CD14-positive monocyte (primary cell): Measurements from ENCODE around the gene RSPH4A. TPM values are rescaled to one million over a fixed set of nuclear protein-coding genes. Genes with fewer than 3 reads are reported as not detected.

ENCODE experiments used
- DNase-seq, 3 donors: peaks; one replicate each; pipeline ENCODE4 v3.0.0-alpha.2; 2011 to 2022
- H2AFZ ChIP-seq: 2 replicates; pipeline ENCODE4 v1.6.0; 2012; ENCODE audit warnings: mild to moderate bottlenecking, low read depth, low read length, inconsistent platforms; ENCODE audit not compliant: insufficient read depth, poor library complexity, severe bottlenecking
- H3K27ac ChIP-seq, 2 donors: 1 replicate in 1 of 2; 2 replicates in 1 of 2; pipeline ENCODE4 v1.5.1; 2012 to 2013; ENCODE audit warnings: low read length in 2 of 2, control low read depth in 1 of 2, inconsistent platforms in 1 of 2, low read depth in 1 of 2, mild to moderate bottlenecking in 1 of 2
- H3K27me3 ChIP-seq, 2 donors: one replicate each; pipeline versions ENCODE4 v1.6.0 to v1.6.1; 2011 to 2013; ENCODE audit warnings: low read length in 2 of 2; ENCODE audit not compliant: control insufficient read depth in 2 of 2, insufficient read depth in 2 of 2
- H3K36me3 ChIP-seq, 2 donors: replicated peaks in 1 of 2; 1 replicate in 1 of 2; 2 replicates in 1 of 2; pipeline versions ENCODE4 v1.5.1 to v1.6.1; 2012 to 2013; ENCODE audit warnings: low read length in 2 of 2, control low read depth in 1 of 2, inconsistent platforms in 1 of 2, mild to moderate bottlenecking in 1 of 2; ENCODE audit not compliant: insufficient read depth in 2 of 2, control insufficient read depth in 1 of 2
- H3K4me1 ChIP-seq, 2 donors: 1 replicate in 1 of 2; 2 replicates in 1 of 2; pipeline versions ENCODE4 v1.5.1 to v1.6.1; 2012 to 2013; ENCODE audit warnings: low read length in 2 of 2, control low read depth in 1 of 2, inconsistent platforms in 1 of 2, mild to moderate bottlenecking in 1 of 2, moderate library complexity in 1 of 2; ENCODE audit not compliant: insufficient read depth in 2 of 2, control insufficient read depth in 1 of 2
- H3K4me2 ChIP-seq: replicated peaks from 2 replicates; pipeline ENCODE3; 2012; ENCODE audit warnings: low read length, moderate library complexity, mild to moderate bottlenecking; ENCODE audit not compliant: poor library complexity, severe bottlenecking; ENCODE audit errors: extremely low read depth
- H3K4me3 ChIP-seq, 3 experiments: fragments of 200-600 bp in 1 of 3; sonication (generic) in 1 of 3; replicated peaks in 1 of 3; 1 replicate in 2 of 3; 2 replicates in 1 of 3; pipeline ENCODE4 v1.5.1; 2011 to 2013; ENCODE audit warnings: low read length in 3 of 3, mild to moderate bottlenecking in 3 of 3, control low read depth in 2 of 3, low read depth in 2 of 3, inconsistent platforms in 1 of 3, moderate library complexity in 1 of 3
- H3K79me2 ChIP-seq: 2 replicates; pipeline ENCODE4 v1.6.0; 2012; ENCODE audit warnings: mild to moderate bottlenecking, control low read depth, inconsistent platforms, low read length, moderate library complexity; ENCODE audit not compliant: insufficient read depth
- H3K9ac ChIP-seq: 2 replicates; pipeline ENCODE4 v1.6.0; 2017; ENCODE audit warnings: low read length, mild to moderate bottlenecking; ENCODE audit not compliant: insufficient read depth, poor library complexity, severe bottlenecking
- H3K9me3 ChIP-seq, 2 donors: replicated peaks in 1 of 2; 1 replicate in 1 of 2; 2 replicates in 1 of 2; pipeline versions ENCODE4 v1.5.1 to v1.6.1; 2012 to 2013; ENCODE audit warnings: low read length in 2 of 2, control low read depth in 1 of 2; ENCODE audit not compliant: control insufficient read depth in 1 of 2, insufficient read depth in 1 of 2
- H4K20me1 ChIP-seq: 2 replicates; pipeline ENCODE4 v1.6.0; 2012; ENCODE audit warnings: mild to moderate bottlenecking, low read length, control low read depth, moderate library complexity; ENCODE audit not compliant: insufficient read depth
- H3K27ac Mint-ChIP-seq, 7 donors: one replicate each; pipeline ENCODE4 v1.8.0; 2020; ENCODE audit warnings: mild to moderate bottlenecking in 7 of 7, mixed read lengths in 7 of 7, moderate library complexity in 6 of 7, inconsistent platforms in 2 of 7
- H3K27me3 Mint-ChIP-seq, 3 donors: one replicate each; pipeline ENCODE4 v1.8.0; 2021 to 2022; ENCODE audit warnings: low read depth in 3 of 3, mild to moderate bottlenecking in 3 of 3, mixed read lengths in 3 of 3, moderate library complexity in 3 of 3, inconsistent platforms in 1 of 3
- H3K36me3 Mint-ChIP-seq, 2 donors: one replicate each; pipeline ENCODE4 v1.8.0; 2020; ENCODE audit warnings: mixed read lengths in 2 of 2, inconsistent platforms in 1 of 2, mild to moderate bottlenecking in 1 of 2
- H3K4me1 Mint-ChIP-seq: one replicate; pipeline ENCODE4 v1.8.0; 2020; ENCODE audit warnings: mild to moderate bottlenecking, mixed read lengths
- H3K4me3 Mint-ChIP-seq, 2 donors: one replicate each; pipeline ENCODE4 v1.8.0; 2020; ENCODE audit warnings: mild to moderate bottlenecking in 2 of 2, mixed read lengths in 2 of 2, moderate library complexity in 1 of 2
- H3K9me3 Mint-ChIP-seq, 7 donors: one replicate each; pipeline ENCODE4 v1.8.0; 2020 to 2022; ENCODE audit warnings: mixed read lengths in 7 of 7, mild to moderate bottlenecking in 6 of 7, moderate library complexity in 6 of 7, inconsistent platforms in 2 of 7
- CTCF ChIP-seq: fragments of 200-600 bp; IDR thresholded peaks from one replicate; pipeline ENCODE4 v1.8.0; 2022; ENCODE audit warnings: antibody characterized with exemption, mild to moderate bottlenecking
- WGBS: methylation state at CpG from one replicate; pipeline ENCODE4 v1.1.5; 2013; ENCODE audit warnings: missing lambda C conversion rate; ENCODE audit not compliant: insufficient coverage; 5-methylcytosine and 5-hydroxymethylcytosine counted together
- intact Hi-C, 2 donors: fragments of 100-400 bp; cut with micrococcal nuclease; formaldehyde crosslinking; loops; one replicate each; pipeline versions ENCODE4 v1.15.0 to v1.15.1; 2023
- polyA plus RNA-seq, 3 donors: library from polyadenylated mRNA; depleted of rRNA in 1 of 3; unstranded in 2 of 3; stranded (reverse) in 1 of 3; fragments of 300-500 nt in 2 of 3; fragments of >200 nt in 1 of 3; fragmentation: Illumina TruSeq in 2 of 3; gene quantifications; 1 replicate in 2 of 3; 2 replicates in 1 of 3; pipeline ENCODE4 v1.2.3, GENCODE V29; 2012 to 2021

The RSPH4A gene
- polyA plus RNA-seq, 3 donors = 0.15 TPM; not detected in 2

DNA sequence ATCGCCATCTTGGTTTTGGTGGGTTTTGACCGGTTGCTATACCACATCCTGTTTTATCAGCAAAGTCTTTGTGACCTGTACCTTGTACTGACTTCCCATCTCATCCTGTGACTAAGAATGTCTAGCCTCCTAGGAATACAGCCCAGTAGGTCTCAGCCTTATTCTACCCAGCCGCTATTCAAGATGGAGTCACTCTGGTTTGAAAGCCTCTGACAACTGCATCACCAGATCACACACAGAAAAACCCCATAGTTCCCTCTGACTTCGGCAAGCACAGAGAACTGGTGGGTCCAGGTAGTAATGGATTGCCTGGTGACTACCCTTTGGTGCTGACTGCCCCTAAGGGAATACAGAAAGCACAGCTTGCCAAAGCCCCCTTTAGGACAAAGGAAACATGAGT is 10.3 kb upstream of the RSPH4A start:
- H3K4me1 ChIP-seq = no peaks in the 10 kb centered on the region
- no peaks in the 10 kb centered on the region for H3K9me3 ChIP-seq
- TF ChIP-seq CTCF = no peak
- Mint-ChIP-seq H3K27me3 (peaks cover 2 to 3% (median 2%) of the 10 kb centered on the region in 3 donors), H3K27ac (no peak overlapping the region), H3K9me3 (peaks cover 0 to 9% (median 0%) of the 10 kb centered on the region in 7 donors), H3K4me3 (no peak overlapping the region), H3K4me1 (no peaks in the 10 kb centered on the region), H3K36me3 (peaks cover 7 to 8% of the 10 kb centered on the region in 2 donors)
- intact Hi-C loops = no loop called here
- H3K79me2 ChIP-seq = no peaks in the 10 kb centered on the region
- DNase-seq = no peak
- WGBS = 100% methylated on average over 2 of the region's 4 CpGs
- H3K9ac ChIP-seq = no peak overlapping the region
- no peak overlapping the region for H3K4me2 ChIP-seq
- H3K27me3 ChIP-seq = no peaks in the 10 kb centered on the region
- no peak overlapping the region for H2AFZ ChIP-seq
- H3K36me3 ChIP-seq = no peaks in the 10 kb centered on the region
- no peak overlapping the region for H3K27ac ChIP-seq
- H4K20me1 ChIP-seq = no peaks in the 10 kb centered on the region
- no peak overlapping the region for H3K4me3 ChIP-seq

GRCh38 chr6:116611056-116611455 is 5.2 kb upstream of the RSPH4A start:
- no peaks in the 10 kb centered on the region for H3K9me3 Mint-ChIP-seq

More at GRCh38 chr6:116611056-116611455, 5.2 kb upstream of the RSPH4A start:
- H3K79me2 ChIP-seq = no peaks in the 10 kb centered on the region
- H4K20me1 ChIP-seq = no peaks in the 10 kb centered on the region
- no peak overlapping the region for H3K9ac ChIP-seq
- H3K9me3 ChIP-seq = no peaks in the 10 kb centered on the region
- no peak for TF ChIP-seq CTCF
- Mint-ChIP-seq H3K4me1 (peaks cover 3% of the 10 kb centered on the region), H3K27ac (no peak overlapping the region), H3K27me3 (peaks cover 10 to 15% (median 12%) of the 10 kb centered on the region in 3 donors), H3K4me3 (no peak overlapping the region), H3K36me3 (no peaks in the 10 kb centered on the region)
- no peak overlapping the region for H2AFZ ChIP-seq
- WGBS = no CpG with 5 or more reads among the region's 4 CpGs
- DNase-seq = no peak
- H3K4me2 ChIP-seq = no peak overlapping the region
- H3K27me3 ChIP-seq = peaks cover 0 to 4% of the 10 kb centered on the region in 2 donors
- intact Hi-C loops = no loop called here
- H3K4me3 ChIP-seq = no peak overlapping the region
- H3K36me3 ChIP-seq = no peaks in the 10 kb centered on the region
- no peak overlapping the region for H3K27ac ChIP-seq
- H3K4me1 ChIP-seq = peaks cover 5 to 6% of the 10 kb centered on the region in 2 donors
